Esophagus squamous epithelium (tissue), 5 donors: Measurements from ENCODE around the gene KSR1. TPM values are rescaled to one million over a fixed set of nuclear protein-coding genes. Genes with fewer than 3 reads are reported as not detected.

Source experiments
- DNase-seq: peaks from one replicate; lab custom pipeline; 2025; lab: John Stamatoyannopoulos, UW
- H3K27ac ChIP-seq, 4 donors: fragments of 200-600 bp; sonication (generic); one replicate each; pipeline ENCODE4 v1.5.1; 2016 to 2019; ENCODE audit warnings: mild to moderate bottlenecking in 1 of 4
- H3K27me3 ChIP-seq, 4 donors: fragments of 200-600 bp; sonication (generic); 1 replicate in 3 of 4; 2 replicates in 1 of 4; pipeline versions ENCODE4 v1.5.1 to v1.6.0; 2017 to 2021; ENCODE audit warnings: antibody characterized with exemption in 1 of 4
- H3K36me3 ChIP-seq, 3 donors: fragments of 200-600 bp; sonication (generic); one replicate each; pipeline ENCODE4 v1.5.1; 2016 to 2019
- H3K4me1 ChIP-seq, 3 donors: fragments of 200-600 bp; sonication (generic); one replicate each; pipeline ENCODE4 v1.5.1; 2017 to 2019
- H3K4me3 ChIP-seq, 4 donors: fragments of 200-600 bp; sonication (generic); 1 replicate in 3 of 4; 2 replicates in 1 of 4; pipeline ENCODE4 v1.5.1; 2016 to 2019; ENCODE audit warnings: mild to moderate bottlenecking in 2 of 4, moderate library complexity in 1 of 4
- H3K9me3 ChIP-seq, 3 donors: fragments of 200-600 bp; sonication (generic); one replicate each; pipeline ENCODE4 v1.5.1; 2016 to 2019
- CTCF ChIP-seq, 6 experiments: fragments of 450-650 bp in 4 of 6; fragments of 200-600 bp in 2 of 6; sonication (generic) in 2 of 6; IDR thresholded peaks; one replicate each; pipeline ENCODE4 v1.5.1; 2016 to 2019; ENCODE audit warnings: antibody characterized with exemption in 6 of 6, mild to moderate bottlenecking in 4 of 6, moderate library complexity in 4 of 6
- POLR2A ChIP-seq, 4 donors: fragments of 450-650 bp; IDR thresholded peaks; one replicate each; pipeline ENCODE4 v1.6.1; 2017; ENCODE audit warnings: antibody characterized with exemption in 4 of 4, mild to moderate bottlenecking in 4 of 4, moderate library complexity in 3 of 4
- WGBS, 2 donors: methylation state at CpG; one replicate each; pipeline ENCODE4 v1.1.5; 2018; 5-methylcytosine and 5-hydroxymethylcytosine counted together
- intact Hi-C: fragments of 100-400 bp; cut with DNase I; formaldehyde crosslinking; loops from one replicate; pipeline ENCODE4 v1.15.0; 2022
- total RNA-seq, 4 donors: library from RNA; depleted of rRNA; stranded (reverse); fragments of >200 nt; gene quantifications; one replicate each; pipeline ENCODE4 v1.1.0, GENCODE V29; 2016
- donor health status: DM: yes; HTN: yes; CAD: no.

The KSR1 gene
- total RNA-seq, 4 donors from 2014 or later: 22.3 to 32.4 (median 31.0) TPM

- Histone ChIP-seq H3K4me1 (peaks cover 0 to 12% (median under 1%) of the 10 kb centered on the region in 3 donors), H3K4me3 (no peak overlapping the region), H3K27ac (no peak overlapping the region), H3K27me3 (no peaks in the 10 kb centered on the region), H3K36me3 (peaks cover 10 to 91% (median 16%) of the 10 kb centered on the region in 3 donors), H3K9me3 (no peaks in the 10 kb centered on the region)
- DNase-seq: no peak
- 59 to 69% methylated on average over 3 to 4 of the region's 4 CpGs for WGBS, 2 donors
- intact Hi-C loops: loop anchor here (10.0 kb wide), 1 partner anchor 141 kb away; the partner anchor contains the start of gene KSR1
- TF ChIP-seq CTCF (IDR thresholded peaks at IDR 0.05): no peak
- TF ChIP-seq POLR2A (IDR thresholded peaks at IDR 0.05): no peak
Measured at GRCh38 chr17:27596096-27596495, 139.8 kb downstream of the KSR1 start.

DNA sequence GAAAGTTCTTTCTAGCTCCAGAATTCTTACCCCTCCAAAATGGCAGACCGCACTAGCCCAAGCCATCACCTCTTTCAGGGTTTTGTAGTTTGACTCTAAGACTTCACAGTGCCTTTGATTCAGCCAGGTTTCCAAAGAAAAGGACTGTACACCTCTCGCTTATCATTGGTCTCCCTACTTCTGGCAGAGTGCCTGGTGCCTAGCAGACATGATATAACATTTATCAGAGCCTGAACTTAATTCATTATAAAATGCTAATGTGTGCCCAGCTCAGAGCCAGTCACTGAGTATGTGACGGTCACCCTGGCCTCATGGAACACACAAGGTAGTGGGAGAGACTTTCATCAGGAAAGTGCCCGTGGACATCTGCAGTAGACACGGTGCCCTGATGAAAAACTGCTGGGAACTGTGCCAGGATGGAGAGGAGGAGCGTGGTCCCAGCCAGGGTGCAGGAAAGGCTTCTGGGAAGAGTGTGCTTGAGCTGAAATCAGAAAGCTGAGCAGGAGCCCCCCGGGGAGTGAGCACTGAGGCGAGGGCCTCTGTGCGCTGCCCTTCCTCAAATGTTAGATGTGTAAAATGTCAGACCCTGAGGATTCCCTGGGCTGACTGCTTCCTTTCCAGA is 140.4 kb downstream of the KSR1 start:
- Histone ChIP-seq H3K4me1 (peaks cover 4 to 17% (median 6%) of the 10 kb centered on the region in 3 donors), H3K9me3 (no peaks in the 10 kb centered on the region), H3K4me3 (no peak overlapping the region), H3K36me3 (peaks cover 10 to 88% (median 16%) of the 10 kb centered on the region in 3 donors), H3K27me3 (no peaks in the 10 kb centered on the region), H3K27ac (no peak overlapping the region)
- DNase-seq: no peak
- intact Hi-C loops: loop anchor here (10.0 kb wide), 1 partner anchor 142 kb away; the partner anchor contains the start of gene KSR1
- TF ChIP-seq POLR2A (IDR thresholded peaks at IDR 0.05) (no peak), CTCF (IDR thresholded peaks at IDR 0.05) (no peak)
- WGBS, 2 donors: 69 to 74% methylated on average over 9 of the region's 9 CpGs

DNA sequence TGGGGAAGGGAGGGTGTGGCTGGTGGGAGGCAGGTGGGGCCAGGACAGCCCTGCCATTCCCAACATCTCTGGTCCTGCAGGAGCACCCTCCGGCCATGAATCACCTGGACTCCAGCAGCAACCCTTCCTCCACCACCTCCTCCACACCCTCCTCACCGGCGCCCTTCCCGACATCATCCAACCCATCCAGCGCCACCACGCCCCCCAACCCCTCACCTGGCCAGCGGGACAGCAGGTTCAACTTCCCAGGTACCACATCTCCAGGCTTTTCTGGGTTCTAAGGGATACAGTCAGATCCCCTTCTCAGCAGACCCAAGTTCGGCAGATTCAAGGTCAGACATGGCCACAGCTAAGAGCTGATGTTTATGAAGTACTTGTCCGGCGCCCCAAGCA is 140.9 kb downstream of the KSR1 start:
- intact Hi-C loops: loop anchor here (10.0 kb wide), 1 partner anchor 142 kb away; the partner anchor contains the start of gene KSR1
- TF ChIP-seq CTCF (IDR thresholded peaks at IDR 0.05) (no peak), POLR2A (IDR thresholded peaks at IDR 0.05) (no peak)
- no peaks in the 10 kb centered on the region for H3K27me3 ChIP-seq
- DNase-seq: no peak
- 75 to 93% methylated on average over 8 to 10 of the region's 10 CpGs for WGBS, 2 donors
- H3K9me3 ChIP-seq: no peaks in the 10 kb centered on the region
- H3K4me1 ChIP-seq: peaks cover 4 to 22% (median 6%) of the 10 kb centered on the region in 3 donors
- H3K27ac ChIP-seq: no peak overlapping the region
- H3K36me3 ChIP-seq: peaks cover 10 to 85% (median 13%) of the 10 kb centered on the region in 3 donors
- H3K4me3 ChIP-seq: no peak overlapping the region

GRCh38 chr17:27597783-27598320 is 141.6 kb downstream of the KSR1 start:
- DNase-seq: no peak
- WGBS, 2 donors: 87% methylated on average over 4 of the region's 5 CpGs; no CpG with 5 or more reads in 1 of the 2 donors
- intact Hi-C loops: loop anchor here (10.0 kb wide), 1 partner anchor 143 kb away; the partner anchor contains the start of gene KSR1
- no peak overlapping the region for H3K4me3 ChIP-seq
- no peaks in the 10 kb centered on the region for H3K27me3 ChIP-seq
- peaks cover 4 to 29% (median 6%) of the 10 kb centered on the region in 3 donors for H3K4me1 ChIP-seq
- H3K27ac ChIP-seq: no peak overlapping the region
- H3K9me3 ChIP-seq: no peaks in the 10 kb centered on the region
- TF ChIP-seq POLR2A (IDR thresholded peaks at IDR 0.05) (no peak), CTCF (IDR thresholded peaks at IDR 0.05) (no peak)
- peaks cover 10 to 85% (median 13%) of the 10 kb centered on the region in 3 donors for H3K36me3 ChIP-seq
